A204.1 (cell line): ENCODE results near the gene CDH5.
"Not testable (repeated sequence)": the region's sequence is repeated elsewhere in the genome, so short reads cannot be mapped to it uniquely, and the experiment has no call there.

Experiments
- FAIRE-seq: peaks from 2 replicates; lab custom pipeline; 2012; peaks lifted over from hg19 to GRCh38; lab: Jason Lieb, UNC

The CDH5 gene

GRCh38 chr16:66439051-66439730 is 72.7 kb downstream of the CDH5 start:
- no peak for FAIRE-seq

GRCh38 chr16:66440271-66440802 is 73.8 kb downstream of the CDH5 start:
- no peak for FAIRE-seq

- no peak for FAIRE-seq
Measured at GRCh38 chr16:66440970-66441369, 74.5 kb downstream of the CDH5 start.

- FAIRE-seq, result no peak
Measured at GRCh38 chr16:66441586-66442375, 75.3 kb downstream of the CDH5 start.

- no peak for FAIRE-seq
Measured at GRCh38 chr16:66442502-66443268, 76.2 kb downstream of the CDH5 start.

GRCh38 chr16:66443269-66443652 is 76.8 kb downstream of the CDH5 start:
- no peak for FAIRE-seq

- FAIRE-seq, result no peak
Measured at GRCh38 chr16:66444049-66444481, 77.6 kb downstream of the CDH5 start.

GRCh38 chr16:66446737-66447136 is 80.2 kb downstream of the CDH5 start:
- no peak for FAIRE-seq

GRCh38 chr16:66447491-66447890 is 81.0 kb downstream of the CDH5 start:
- FAIRE-seq, result no peak

- no peak for FAIRE-seq
Measured at GRCh38 chr16:66451548-66451947, 85.1 kb downstream of the CDH5 start.

- FAIRE-seq, result not testable (repeated sequence)
Measured at GRCh38 chr16:66453230-66453629, 86.7 kb downstream of the CDH5 start.
